Left cardiac atrium (tissue), 4 donors: Measurements from ENCODE around the gene TFCP2. TPM values are rescaled to one million over a fixed set of nuclear protein-coding genes. Genes with fewer than 3 reads are reported as not detected.

Source experiments
- ATAC-seq, 2 donors: fragments of 200-7000 bp; cut with Tn5 transposase; one replicate each; pipeline ENCODE4 v1.9.1; 2020; ENCODE audit warnings: mild to moderate bottlenecking in 2 of 2, moderate library complexity in 2 of 2
- DNase-seq: peaks from one replicate; pipeline ENCODE4 v3.0.0-alpha.2; 2020
- intact Hi-C, 2 donors: fragments of 100-400 bp; cut with DNase I; formaldehyde crosslinking; loops; one replicate each; pipeline versions ENCODE4 v1.14.1 to v1.15.1; 2022 to 2023
- total RNA-seq, 2 donors: library from RNA; stranded (reverse); fragmentation: NEBNext Ultra II Directional; extraction: Animal tissue kit (Norgen Biotek cat#: 25700); gene quantifications; one replicate each; pipeline ENCODE4 v1.2.1, GENCODE V29; 2021
- donor health status: DM: no; HTN: yes; CAD: no.
- donor health status: DM: no; HTN: yes; CAD: no; lungs with severe emphysema.
- donor health status: DM: yes; HTN: yes; CAD: no.
- donor health status: Dilated cardiomyopathy.

The TFCP2 gene
- total RNA-seq, 2 donors from 2014 or later, result 18.1 to 20.5 TPM

DNA sequence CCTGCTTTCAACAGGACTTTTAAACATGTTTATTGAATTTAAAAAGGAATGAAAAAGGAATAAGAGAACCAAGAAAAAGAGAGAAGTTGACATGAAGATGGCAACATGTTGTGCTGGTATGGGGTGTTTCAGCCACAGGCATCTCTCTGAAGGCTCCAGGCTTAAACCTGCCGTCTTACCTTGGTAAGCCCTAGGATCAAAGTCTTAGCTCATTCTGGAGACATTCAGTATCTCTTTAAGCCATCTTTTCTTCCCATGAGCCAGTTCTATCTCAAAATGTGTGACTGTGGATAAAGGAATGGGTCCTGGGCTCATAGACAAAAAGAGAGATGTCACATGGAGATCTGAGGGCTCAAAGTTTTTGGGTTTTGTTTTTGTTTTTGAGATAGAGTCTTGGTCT is 1.6 kb upstream of the TFCP2 start:
- no peak for ATAC-seq
- DNase-seq, result no peak
- intact Hi-C loops, result no loop called here

- DNase-seq (no peak), ATAC-seq (peak; percentile 7 to 17)
- intact Hi-C loops, result no loop called here
Measured at GRCh38 chr12:51171884-51172514, 936 bp downstream of the TFCP2 start.

GRCh38 chr12:51163795-51164194 is 9.1 kb downstream of the TFCP2 start:
- intact Hi-C loops, result no loop called here
- ATAC-seq, result no peak
- no peak for DNase-seq

- DNase-seq (no peak), ATAC-seq (no peak)
- intact Hi-C loops, result no loop called here
Measured at GRCh38 chr12:51162217-51162616, 10.7 kb downstream of the TFCP2 start.

DNA sequence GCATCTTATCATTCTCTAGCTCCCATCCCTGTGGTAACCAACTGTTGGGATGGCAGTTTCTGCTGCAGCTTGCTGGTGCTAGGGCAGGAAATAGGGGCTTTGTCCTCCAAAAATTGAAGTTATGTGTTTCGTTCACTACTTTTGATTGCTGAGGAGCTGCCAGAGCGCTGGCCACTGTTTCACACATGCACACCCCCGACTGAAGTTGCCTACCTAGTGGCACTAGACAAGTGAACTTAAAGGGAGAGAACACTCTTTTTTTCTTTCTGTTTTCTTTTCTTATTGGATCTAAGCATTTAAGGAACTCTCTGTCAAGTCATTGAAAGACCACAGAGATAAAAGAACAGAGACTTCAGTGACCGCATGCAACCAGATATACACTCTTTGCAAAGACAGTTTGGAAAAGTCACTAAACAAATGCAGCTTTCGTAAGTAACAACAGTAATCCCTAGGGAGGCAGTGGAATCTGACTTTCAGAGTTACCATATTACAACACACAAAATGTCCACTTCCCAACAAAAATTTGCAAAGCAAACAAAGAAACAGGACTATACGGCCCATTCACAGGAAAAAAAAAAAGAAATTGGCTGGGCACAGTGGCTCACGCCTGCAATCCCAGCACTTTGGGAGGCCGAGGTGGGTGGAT is 12.0 kb downstream of the TFCP2 start:
- DNase-seq, result no peak
- intact Hi-C loops, result no loop called here

GRCh38 chr12:51156245-51156765 is 16.6 kb downstream of the TFCP2 start:
- DNase-seq (no peak), ATAC-seq (no peak)
- intact Hi-C loops, result no loop called here

More for the DNA sequence above, 12.0 kb downstream of the TFCP2 start:
- peak in 1 of 2 donors; percentile 73 for ATAC-seq

DNA sequence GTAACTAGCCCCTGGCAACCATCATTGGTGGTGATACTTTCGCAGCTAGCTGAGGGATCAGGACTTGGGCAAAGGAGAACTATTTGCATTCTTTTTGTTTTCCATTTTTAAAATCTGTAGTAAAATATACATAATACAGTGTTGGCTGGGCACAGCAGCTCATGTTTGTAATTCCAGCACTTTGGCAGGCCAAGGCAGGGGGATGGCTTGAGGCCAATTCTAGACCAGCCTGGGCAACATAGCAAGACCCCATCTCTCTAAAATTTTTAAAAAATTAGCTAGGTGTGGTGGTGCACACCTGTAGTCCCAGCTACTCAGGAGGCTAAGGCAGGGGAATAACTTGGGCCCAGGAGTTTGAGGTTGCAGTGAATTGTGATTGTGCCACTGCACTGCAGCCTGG is 20.0 kb downstream of the TFCP2 start:
- ATAC-seq, result no peak
- DNase-seq, result no peak
- intact Hi-C loops, result no loop called here

DNA sequence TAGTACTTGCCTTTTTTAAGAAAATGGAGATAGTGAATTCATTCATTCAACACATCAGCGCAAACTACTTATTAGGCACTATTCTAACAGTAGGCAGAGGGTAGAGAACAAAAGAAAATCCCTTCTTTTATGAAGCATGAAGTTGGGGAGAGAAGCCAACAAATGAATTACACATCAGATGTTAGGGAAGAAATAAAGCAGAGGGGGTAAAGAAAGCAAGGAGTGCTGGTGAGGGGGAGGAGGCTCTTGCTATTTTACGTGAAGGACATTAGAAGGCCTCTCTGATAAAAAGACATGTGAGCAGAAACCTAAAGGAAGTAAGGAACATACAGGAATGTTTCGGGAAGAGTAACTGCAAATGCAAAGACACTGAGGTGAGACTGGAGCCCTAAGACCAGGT is 22.2 kb downstream of the TFCP2 start:
- intact Hi-C loops, result no loop called here
- no peak for DNase-seq
- no peak for ATAC-seq

- ATAC-seq (no peak), DNase-seq (no peak)
- intact Hi-C loops, result no loop called here
Measured at GRCh38 chr12:51147309-51147708, 25.6 kb downstream of the TFCP2 start.

DNA sequence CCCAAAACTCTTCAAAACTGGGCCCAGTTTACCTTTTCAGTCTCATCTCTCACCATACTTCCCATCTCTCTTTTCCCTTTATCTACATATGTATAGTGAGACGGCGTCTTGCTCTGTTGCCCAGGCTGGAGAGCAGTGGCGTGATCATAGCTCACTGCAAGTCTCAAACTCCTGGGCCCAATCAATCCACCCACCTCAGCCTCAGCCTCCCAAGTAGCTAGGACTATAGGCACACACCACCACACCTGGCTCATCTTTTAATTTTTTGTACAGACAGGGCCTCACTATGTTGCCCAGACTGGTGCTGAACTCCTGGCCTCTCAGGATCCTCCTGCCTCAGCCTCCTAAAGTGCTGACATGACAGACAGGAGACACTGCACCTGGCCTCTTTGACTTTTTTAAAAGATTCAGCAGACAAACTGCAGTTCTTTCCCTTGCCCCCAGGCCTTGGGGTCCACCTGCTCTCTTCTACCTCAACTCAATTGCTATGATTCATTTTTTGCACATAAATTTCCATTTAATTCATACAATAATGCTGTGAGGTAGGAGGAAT is 33.6 kb downstream of the TFCP2 start:
- ATAC-seq (no peak), DNase-seq (no peak)
- intact Hi-C loops, result no loop called here

- intact Hi-C loops, result no loop called here
- DNase-seq (no peak), ATAC-seq (no peak)
Measured at GRCh38 chr12:51132693-51133092, 40.2 kb downstream of the TFCP2 start.

DNA sequence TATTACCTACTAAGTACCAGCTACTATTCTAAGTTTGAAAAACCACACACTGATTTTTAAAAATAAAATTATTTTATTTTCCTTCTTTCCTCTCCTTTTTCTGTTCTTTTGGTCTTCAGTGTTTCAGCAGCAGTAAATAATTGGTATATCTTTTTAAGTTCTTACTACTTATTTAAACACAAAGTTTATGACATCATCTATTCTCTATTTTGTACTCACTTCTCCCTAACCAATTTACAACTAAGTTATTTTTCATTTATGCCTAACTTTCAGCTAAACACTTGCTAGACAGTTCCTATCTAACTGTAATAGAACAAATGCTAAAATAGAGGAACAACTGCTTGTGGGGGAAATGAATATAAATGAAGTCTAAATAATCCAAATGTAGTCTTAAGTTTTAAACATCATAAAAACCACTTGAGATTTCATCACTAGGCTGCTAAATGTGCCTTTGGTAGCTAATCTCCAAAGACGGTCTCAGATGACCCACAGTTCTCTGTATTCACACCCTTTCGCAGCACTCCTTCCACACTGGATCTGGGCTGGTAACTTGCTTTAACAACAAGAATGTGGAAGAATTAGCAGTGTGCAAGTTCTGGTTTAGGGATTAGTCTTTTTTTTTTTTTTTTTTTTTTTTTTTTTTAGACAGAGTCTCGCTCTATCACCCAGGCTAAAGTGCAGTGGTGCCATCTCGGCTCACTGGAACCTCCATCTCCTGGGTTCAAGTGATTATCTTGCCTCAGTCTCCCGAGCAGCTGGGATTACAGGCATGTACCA is 41.0 kb downstream of the TFCP2 start:
- DNase-seq, result no peak
- intact Hi-C loops, result no loop called here
- no peak for ATAC-seq

DNA sequence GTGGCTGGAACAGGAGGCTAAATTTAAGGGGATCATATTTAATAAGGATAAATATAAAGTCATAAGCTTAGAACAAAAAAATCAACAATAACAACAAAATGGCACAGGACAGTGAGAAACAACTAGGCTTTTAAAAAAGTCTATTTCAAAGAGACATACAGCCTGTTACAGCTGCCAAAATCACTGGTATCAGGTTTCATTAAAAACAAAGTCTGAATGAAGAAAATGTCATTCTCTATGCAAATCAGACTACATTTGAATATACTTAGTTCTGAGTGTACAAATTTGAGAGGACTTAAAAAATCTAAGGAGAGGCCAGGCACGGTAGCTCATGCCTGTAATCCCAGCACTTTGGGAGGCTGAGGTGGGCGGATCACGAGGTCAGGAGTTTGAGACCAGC is 44.0 kb downstream of the TFCP2 start:
- intact Hi-C loops, result no loop called here
- no peak for DNase-seq
- ATAC-seq, result no peak

GRCh38 chr12:51127050-51127729 is 45.7 kb downstream of the TFCP2 start:
- DNase-seq (no peak), ATAC-seq (no peak)
- intact Hi-C loops, result no loop called here

DNA sequence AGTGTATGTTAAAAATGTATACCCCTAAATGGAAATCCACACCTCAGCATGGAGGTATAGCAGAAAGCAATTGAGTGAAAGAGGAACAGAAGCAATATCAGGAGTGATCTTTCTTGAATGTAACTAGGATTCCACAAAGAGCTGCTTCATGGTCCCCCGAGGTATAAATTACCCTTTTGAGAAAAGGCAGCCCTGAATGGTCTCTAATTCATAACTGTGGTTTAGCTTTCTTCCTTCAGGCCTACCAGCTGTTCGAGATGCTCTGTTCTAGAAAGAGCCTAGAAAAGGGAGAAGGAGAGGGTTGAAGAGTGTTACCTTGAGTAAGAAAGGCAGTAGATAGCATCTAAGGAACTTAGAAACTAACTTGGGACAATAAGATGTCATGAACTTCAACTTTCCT is 46.6 kb downstream of the TFCP2 start:
- intact Hi-C loops, result no loop called here

GRCh38 chr12:51124504-51124903 is 48.4 kb downstream of the TFCP2 start:
- intact Hi-C loops, result no loop called here
- ATAC-seq, result no peak
- no peak for DNase-seq

More for the DNA sequence above, 46.6 kb downstream of the TFCP2 start:
- no peak for DNase-seq
- no peak for ATAC-seq

DNA sequence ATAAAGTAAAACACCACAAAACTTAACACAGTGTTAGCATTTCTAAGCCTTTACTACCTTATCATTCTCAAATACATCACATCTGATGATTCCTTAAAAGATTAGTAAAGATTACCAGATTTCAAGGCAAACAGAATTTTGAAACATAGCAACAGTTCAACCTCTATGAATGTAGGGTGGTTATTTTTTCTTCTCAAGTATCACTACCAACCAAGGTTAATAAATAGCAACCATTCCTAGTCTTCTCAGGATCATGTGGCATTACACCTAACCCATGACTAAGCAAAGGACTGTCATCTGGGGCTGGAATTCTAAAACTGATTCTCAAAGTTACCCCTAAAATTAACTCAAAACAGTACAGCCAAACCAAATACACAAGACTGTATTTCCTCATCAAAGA is 50.1 kb downstream of the TFCP2 start:
- intact Hi-C loops, result no loop called here
- ATAC-seq (no peak), DNase-seq (no peak)

DNA sequence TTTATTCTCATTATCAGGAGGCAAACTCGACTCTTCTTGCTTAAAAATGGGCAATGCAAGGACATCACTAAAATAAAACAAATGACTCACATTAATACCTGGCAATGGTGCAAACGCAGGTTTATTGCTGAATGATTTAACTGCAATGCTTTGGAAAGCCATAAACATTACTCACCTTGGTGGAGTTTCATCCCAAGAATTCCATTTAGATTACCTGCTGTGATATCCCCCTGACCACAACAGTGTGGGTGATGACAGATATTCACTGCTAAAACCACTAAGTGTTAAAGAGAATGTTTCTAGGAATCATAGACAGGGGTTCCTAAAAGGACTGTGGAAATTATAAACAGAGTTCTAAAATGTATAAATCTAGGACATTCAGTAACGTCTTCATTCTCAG is 54.2 kb downstream of the TFCP2 start:
- DNase-seq (no peak), ATAC-seq (no peak)
- intact Hi-C loops, result no loop called here

DNA sequence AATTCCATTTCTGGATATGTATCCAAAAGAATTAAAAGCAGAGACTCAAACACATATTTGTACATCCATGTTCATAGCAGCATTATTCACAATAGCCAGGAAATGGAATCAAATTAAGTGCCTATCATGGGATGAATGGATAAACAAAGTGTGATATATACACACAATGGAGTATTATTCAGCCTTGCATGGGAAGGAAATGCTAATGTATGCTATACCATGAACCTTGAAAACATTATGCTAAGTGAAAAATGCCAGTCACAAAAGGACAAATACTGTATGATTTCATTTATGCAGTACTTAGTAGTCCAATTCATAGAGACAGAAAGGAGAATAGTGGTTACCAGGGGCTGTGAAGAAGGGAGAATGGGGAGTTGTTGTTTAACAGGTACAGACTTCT is 57.4 kb downstream of the TFCP2 start:
- intact Hi-C loops, result no loop called here
- ATAC-seq (no peak), DNase-seq (no peak)

DNA sequence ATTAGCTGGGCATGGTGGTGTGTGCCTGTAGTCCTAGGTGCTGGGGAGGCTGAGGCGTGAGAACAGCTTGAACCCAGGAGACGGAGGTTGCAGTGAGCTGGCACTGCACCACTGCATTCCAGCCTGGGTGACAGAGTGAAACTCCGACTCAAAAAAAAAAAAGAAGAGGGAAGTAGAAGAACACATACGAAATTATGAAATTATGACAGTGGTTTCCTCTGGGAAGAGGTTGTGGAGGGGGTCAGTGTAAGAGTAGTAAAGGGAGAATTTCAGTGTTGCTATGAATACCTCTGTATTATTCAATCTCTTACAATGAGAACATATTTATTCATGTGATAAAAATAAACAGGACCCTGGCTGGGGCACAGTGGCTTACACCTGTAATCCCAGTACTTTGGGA is 64.8 kb downstream of the TFCP2 start:
- DNase-seq (no peak), ATAC-seq (no peak)
- intact Hi-C loops, result no loop called here
